NCI-H2171 (cell line): ENCODE results near the gene COL2A1.

ENCODE experiments used
- DNase-seq: peaks from one replicate; lab custom pipeline; 2025; lab: John Stamatoyannopoulos, UW

Gene COL2A1

GRCh38 chr12:48004053-48004941 lies at the start of gene COL2A1:
TSS of gene COL2A1 (minus strand) at chr12:48004476. CDS start at chr12:48004321, 155 bp downstream.
- DNase-seq: no peak

DNA sequence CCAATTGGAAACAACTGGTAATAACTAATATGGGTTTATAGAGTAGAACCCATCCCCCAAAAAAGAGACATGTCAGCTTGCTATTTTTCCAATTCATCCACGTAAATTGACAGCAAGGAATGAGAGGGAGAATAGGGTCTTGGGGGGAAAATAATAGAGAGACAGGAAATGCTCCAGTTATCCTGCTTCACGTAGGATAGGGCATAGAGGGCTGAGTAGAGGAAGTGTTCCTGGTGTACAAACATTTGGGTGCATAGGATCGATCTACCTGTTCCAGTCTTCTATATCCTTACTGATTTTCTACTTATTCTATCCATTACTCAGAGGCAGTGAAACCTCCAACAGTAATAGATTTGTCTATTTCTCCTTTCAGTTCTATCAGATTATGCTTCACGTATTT lies 49.6 kb upstream of the COL2A1 start:
- DNase-seq: no peak

DNA sequence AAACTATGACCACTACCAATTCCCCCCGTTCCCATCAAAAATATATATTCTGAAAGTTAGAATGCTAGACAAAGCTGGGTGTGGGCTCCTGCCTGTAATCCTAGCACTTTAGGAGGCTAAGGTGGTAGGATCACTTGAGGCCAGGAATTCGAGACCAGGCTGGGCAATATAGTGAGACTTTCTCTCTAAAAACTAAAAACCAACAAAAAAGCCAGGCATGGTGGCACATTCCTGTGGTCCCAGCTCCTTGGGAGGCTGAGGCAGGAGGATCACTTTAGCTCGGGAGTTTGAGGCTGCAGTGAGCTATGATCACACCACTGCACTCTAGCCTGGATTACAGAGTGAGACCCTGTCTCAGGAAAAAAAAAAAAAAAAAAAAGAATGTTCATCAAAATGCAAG lies 48.8 kb upstream of the COL2A1 start:
- no peak for DNase-seq

DNA sequence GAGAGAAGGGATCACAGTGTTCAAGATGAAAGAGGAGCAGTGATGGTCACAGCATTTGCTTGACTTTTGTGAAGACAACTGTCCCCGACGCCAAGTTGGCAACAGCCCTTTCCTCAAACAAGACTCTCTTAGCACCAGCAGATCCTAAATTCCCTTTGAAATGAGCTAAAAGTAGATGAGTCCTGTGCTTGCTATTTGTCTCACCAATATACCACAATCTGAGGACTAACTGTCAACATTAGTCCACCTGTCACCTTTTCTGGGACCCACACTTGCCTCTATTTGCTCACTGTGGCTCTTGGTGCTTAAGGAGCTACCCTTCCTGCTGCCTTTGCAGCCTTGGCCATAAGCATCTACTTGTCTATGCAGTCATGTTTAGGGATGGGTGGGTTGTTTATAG lies 47.4 kb upstream of the COL2A1 start:
- no peak for DNase-seq

GRCh38 chr12:48050174-48050573 lies 45.9 kb upstream of the COL2A1 start:
- no peak for DNase-seq

- no peak for DNase-seq
Measured at GRCh38 chr12:48045965-48046518, 41.8 kb upstream of the COL2A1 start.

GRCh38 chr12:48045061-48045846 lies 41.0 kb upstream of the COL2A1 start:
- no peak for DNase-seq

DNA sequence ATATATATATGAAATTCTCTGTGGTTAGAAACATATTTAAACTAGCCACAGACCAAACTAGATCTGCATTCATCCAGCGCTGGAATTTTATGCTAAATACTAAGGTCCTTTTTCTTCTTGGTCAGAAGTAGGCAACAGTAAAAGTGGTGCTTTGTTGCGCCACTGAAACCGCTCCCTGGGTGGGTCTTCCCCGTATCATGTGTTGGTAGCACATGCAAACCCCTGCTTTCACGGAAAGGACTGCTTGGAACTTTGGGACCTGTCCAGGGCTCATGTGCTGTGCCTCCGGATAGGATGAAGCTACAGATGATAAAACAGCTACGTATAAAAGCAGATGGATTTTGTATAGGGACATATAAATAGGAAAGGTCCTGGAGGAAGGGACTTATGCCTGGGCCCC lies 40.1 kb upstream of the COL2A1 start:
- DNase-seq: no peak

- no peak for DNase-seq
Measured at GRCh38 chr12:48043771-48044170, 39.5 kb upstream of the COL2A1 start.

GRCh38 chr12:48041591-48042423 lies 37.5 kb upstream of the COL2A1 start:
- no peak for DNase-seq

DNA sequence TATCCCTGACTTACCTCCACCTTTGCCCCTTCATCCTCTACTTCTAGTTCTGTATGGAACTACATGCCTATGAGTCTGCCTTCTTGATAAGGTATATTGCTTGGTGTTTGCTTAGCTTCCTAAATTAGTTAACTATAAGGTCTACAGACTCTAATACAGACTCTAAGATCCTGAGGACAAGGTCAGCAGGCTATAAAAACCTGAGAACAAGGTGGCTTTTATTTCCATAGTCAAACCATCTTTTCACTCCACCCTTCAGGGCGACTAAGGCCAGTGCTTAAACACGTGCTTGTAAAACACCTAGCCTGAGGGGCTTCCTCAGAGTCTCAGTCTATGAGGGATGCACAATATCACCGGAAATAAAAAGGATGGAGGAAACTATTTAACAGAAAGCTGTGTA lies 36.1 kb upstream of the COL2A1 start:
- DNase-seq: no peak

DNA sequence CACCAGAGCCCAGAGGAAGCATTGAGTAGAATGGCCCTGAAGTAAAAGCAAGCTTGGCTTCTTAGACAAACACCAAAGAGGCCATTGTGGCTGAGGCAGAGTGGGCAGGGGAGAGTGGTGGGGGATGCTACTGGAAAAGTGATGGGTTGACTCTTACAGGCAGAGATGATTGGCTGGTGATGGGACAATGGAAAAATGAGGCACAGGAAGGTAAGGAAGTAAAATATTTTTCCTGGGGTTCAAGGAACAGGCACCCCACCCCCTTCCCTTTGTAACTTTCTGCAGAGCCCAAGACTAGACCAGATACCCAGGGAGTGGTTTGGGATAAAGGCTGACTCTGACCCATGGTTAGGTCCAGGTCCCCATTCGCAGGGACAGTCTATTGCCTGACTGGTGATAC lies 34.9 kb upstream of the COL2A1 start:
- no peak for DNase-seq

- no peak for DNase-seq
Measured at GRCh38 chr12:48038085-48038484, 33.8 kb upstream of the COL2A1 start.

DNA sequence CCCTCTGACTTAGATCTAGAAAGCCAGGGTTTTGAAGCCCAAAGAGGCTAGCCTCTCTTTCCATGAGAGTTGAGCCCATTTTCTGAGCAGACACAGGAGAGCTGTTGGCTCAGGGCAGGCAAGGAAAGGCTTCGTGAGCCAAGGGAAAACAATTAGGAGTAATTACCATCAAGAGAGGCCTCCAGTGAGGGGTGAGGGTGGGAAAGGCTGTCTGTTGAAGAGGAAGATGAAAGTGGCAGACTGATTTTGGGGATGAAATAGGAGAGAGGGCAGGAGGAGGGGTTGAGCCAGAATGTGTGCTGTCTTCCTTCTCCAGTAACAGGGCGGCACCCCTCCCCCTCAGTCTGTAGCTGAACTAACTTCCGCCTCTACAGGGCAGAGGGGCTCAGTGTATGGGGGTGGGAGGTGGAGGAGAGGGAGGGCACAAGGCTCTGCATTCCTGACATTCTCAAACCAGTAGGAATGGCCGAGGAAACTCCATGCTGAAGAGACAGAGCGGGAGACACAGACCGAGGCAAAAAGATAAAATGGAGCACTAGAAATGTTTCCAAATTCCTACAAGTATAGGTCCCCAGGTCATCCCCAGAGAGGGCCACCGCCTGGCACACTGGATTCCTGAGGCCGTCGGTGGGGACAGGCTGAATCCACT lies 33.1 kb upstream of the COL2A1 start:
- no peak for DNase-seq

DNA sequence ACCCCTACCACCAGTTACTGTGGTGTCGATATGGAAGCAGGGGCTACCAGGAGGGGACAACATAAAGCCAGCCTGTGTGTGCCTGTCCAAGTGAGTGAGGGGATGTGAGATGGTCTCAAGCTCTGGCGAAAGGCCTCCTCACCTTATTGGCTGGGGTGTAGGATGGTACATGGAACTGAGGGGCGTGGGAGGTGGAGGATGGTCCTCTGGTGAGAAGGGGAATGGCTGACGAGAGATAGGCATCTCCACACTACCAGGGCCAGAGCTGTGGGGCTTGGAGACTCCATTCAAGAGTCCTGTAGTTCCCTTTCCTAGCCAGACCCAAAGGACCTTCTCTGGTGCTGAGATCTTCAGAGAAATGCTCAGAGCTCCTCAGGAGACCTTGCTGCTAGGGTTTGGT lies 32.5 kb upstream of the COL2A1 start:
- DNase-seq: no peak

GRCh38 chr12:48034835-48035805 lies 30.8 kb upstream of the COL2A1 start:
- no peak for DNase-seq

- DNase-seq: no peak
Measured at GRCh38 chr12:48033451-48033850, 29.2 kb upstream of the COL2A1 start.

- no peak for DNase-seq
Measured at GRCh38 chr12:48032597-48032996, 28.3 kb upstream of the COL2A1 start.

DNA sequence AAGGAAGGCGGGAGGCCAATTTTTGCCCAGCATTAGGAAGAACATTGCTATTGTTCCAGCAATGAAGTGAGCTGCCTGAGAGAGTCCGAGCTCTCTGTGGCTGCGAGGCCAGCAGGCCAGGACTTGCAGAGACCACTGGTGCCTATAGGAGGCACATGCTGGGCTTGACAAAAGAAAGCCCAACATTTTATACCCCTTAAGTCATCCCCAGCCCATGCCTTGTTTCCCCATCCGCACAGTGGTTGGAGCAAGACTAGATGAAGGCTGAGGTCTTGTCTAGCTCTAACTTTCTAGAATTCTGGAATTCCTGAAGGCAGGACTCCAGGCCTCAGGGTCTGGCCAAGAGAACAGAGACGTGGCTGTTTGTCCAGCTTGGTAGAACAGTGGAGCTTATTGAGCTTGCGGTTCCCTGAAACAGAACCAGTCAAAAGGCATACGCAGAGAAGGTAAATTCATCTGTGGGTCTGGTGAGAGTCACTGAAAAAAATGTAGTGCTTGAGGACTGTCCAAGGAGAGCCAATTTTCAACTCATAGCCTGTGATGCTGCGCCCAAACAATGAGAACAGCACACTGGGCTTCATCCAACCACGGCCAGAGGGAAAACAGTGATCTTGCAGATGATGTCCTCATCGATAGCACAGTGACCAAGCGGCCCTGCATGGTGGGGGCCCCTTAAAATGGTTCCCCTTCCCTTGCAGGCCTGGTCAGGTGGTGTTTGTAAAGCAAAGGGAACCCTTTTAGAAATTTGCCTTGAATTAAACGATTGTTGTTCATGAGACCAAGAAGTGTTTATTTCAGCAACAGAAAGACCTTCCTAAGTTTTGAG lies 27.1 kb upstream of the COL2A1 start:
- DNase-seq: no peak
